Natural killer cell (primary cell): Measurements from ENCODE around the gene STK38L. TPM values are rescaled to one million over a fixed set of nuclear protein-coding genes. Genes with fewer than 3 reads are reported as not detected.

Experiments
- total RNA-seq, 4 donors: library from RNA; stranded (reverse); fragments of 120-200 nt in 1 of 4; gene quantifications; one replicate each; pipeline versions ENCODE4 v1.2.3 to v1.2.4, GENCODE V29; 2013 to 2022

The STK38L gene
- total RNA-seq, 3 donors from 2014 or later (not counting 1 experiment from before 2014, with no cell fraction given) = 14.0 to 17.0 (median 15.0) TPM

Other genes starting within 250 kb of the STK38L start
- gene TM7SF3, start 229.9 kb upstream of the STK38L start, total RNA-seq = 10 to 100 TPM; 32.1 to 48.4 (median 42.6) TPM
- 10 to 100 TPM; 82.7 to 95.9 (median 93.8) TPM for gene MED21, start 221.7 kb upstream of the STK38L start, total RNA-seq
- not detected for gene C12orf71, start 161.7 kb upstream of the STK38L start, total RNA-seq
- under 1 TPM; 0.16 to 0.33 (median 0.19) TPM for gene BMAL2, start 88.5 kb downstream of the STK38L start, total RNA-seq
- gene SMCO2, start 202.4 kb downstream of the STK38L start, total RNA-seq = not detected